GM12801 (cell line): ENCODE measurements around the gene RRP9.
A peak's percentile ranks its signal among the peaks of the same experiment; 100 is the strongest.

Experiments used
- TF ChIP-seq, protein P1 (sequence below): IDR thresholded peaks from one replicate; pipeline ENCODE4 v1.5.1; 2011; ENCODE audit warnings: control low read depth; ENCODE audit not compliant: insufficient read length; ENCODE audit errors: extremely low read depth

The RRP9 gene, protein sequence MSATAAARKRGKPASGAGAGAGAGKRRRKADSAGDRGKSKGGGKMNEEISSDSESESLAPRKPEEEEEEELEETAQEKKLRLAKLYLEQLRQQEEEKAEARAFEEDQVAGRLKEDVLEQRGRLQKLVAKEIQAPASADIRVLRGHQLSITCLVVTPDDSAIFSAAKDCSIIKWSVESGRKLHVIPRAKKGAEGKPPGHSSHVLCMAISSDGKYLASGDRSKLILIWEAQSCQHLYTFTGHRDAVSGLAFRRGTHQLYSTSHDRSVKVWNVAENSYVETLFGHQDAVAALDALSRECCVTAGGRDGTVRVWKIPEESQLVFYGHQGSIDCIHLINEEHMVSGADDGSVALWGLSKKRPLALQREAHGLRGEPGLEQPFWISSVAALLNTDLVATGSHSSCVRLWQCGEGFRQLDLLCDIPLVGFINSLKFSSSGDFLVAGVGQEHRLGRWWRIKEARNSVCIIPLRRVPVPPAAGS

DNA sequence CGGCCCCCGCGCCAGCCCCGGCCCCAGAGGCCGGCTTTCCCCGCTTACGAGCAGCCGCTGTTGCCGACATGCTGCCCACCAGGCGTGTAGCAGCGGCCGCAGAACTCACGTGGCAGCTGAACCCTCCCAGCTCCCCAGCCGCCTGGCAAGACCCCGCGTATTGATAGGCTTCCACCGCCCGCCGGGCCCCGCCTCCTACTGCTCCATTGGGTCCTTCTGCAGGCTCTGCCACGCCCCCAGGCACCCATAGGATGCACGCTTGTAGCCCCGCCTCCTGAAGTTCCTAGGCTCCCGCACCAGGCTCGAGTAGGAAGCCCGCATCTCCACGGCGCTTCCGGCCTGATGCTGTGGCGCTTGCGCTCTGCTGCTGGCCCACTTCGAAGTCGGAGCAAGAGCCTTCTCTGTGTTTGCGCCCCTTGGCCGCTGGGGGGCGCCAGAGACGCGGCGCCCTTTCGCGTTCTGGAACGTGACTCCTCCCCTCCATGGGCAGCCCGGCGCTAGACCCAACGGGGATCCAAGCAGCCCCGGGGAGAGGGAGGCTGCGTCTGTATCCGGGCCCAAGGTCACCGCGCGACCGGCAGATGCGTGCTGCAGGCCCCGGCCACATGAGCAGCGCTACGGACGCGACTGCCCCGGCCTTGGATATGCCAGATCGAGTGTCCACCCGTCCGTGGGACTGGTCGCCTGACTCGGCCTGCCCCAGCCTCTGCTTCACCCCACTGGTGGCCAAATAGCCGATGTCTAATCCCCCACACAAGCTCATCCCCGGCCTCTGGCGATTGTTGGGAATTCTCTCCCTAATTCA lies at the start of gene RRP9, which contains the start of gene PARP3:
Gene RRP9 (minus strand): TSS at position 107 of the 805 bp plus-strand sequence. CDS start 37 bp downstream, at position 70.
Gene PARP3 (plus strand): TSS at position 566 of the 805 bp plus-strand sequence. CDS start 993 bp downstream, outside the sequence.
- TF ChIP-seq, protein P1, sequence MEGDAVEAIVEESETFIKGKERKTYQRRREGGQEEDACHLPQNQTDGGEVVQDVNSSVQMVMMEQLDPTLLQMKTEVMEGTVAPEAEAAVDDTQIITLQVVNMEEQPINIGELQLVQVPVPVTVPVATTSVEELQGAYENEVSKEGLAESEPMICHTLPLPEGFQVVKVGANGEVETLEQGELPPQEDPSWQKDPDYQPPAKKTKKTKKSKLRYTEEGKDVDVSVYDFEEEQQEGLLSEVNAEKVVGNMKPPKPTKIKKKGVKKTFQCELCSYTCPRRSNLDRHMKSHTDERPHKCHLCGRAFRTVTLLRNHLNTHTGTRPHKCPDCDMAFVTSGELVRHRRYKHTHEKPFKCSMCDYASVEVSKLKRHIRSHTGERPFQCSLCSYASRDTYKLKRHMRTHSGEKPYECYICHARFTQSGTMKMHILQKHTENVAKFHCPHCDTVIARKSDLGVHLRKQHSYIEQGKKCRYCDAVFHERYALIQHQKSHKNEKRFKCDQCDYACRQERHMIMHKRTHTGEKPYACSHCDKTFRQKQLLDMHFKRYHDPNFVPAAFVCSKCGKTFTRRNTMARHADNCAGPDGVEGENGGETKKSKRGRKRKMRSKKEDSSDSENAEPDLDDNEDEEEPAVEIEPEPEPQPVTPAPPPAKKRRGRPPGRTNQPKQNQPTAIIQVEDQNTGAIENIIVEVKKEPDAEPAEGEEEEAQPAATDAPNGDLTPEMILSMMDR, result peak; percentile 62

DNA sequence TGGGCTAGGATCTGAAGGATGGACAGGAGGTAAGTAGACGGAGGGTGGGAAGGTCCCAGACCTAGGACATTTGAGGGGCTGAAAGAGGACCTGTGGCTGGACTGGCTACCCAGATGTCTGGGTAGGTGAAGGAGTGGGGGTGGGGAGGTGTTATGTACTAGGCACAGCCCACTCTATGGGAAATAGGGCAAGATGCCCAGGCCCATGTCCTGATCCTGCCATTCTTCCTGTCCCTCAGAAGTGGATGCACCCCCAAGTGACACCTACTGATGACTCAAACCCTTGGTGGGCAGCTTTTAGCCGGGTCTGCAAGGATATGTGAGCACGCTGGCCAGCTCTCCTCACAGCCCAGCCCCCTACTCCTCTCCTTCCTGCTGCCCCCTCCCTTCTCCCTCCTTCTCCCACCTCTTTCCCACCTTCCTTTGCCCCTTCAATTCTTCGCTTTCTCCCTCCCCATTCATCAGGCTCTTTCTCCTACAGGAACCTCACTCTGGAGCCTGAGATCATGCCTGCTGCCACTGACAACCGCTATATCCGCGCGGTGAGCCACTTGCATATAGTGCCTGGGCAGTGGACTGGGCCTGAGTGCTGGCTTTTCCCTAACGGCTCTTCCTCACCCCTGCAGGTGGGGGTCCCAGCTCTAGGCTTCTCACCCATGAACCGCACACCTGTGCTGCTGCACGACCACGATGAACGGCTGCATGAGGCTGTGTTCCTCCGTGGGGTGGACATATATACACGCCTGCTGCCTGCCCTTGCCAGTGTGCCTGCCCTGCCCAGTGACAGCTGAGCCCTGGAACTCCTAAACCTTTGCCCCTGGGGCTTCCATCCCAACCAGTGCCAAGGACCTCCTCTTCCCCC lies 46.8 kb upstream of the RRP9 start:
- TF ChIP-seq, protein P1, result no peak

DNA sequence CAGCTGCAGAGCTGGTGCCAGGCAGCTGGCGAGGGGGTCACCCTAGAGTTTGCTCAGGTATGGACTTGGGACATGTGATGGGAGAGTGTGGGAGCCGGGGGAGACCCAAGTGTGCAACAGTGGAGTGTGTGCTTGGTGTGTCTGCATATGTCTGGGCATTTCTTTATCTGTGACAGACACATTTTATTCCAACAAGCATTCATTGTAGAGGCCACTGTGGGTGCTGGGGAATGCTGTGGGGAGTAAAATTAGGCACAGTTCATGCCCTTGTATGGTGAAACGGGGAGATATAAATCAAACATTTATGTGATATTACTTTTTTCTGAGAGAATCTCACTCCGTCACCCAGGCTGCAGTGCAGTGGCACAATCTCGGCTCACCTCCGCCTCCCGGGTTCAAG lies 45.9 kb upstream of the RRP9 start:
- TF ChIP-seq, protein P1, result no peak

DNA sequence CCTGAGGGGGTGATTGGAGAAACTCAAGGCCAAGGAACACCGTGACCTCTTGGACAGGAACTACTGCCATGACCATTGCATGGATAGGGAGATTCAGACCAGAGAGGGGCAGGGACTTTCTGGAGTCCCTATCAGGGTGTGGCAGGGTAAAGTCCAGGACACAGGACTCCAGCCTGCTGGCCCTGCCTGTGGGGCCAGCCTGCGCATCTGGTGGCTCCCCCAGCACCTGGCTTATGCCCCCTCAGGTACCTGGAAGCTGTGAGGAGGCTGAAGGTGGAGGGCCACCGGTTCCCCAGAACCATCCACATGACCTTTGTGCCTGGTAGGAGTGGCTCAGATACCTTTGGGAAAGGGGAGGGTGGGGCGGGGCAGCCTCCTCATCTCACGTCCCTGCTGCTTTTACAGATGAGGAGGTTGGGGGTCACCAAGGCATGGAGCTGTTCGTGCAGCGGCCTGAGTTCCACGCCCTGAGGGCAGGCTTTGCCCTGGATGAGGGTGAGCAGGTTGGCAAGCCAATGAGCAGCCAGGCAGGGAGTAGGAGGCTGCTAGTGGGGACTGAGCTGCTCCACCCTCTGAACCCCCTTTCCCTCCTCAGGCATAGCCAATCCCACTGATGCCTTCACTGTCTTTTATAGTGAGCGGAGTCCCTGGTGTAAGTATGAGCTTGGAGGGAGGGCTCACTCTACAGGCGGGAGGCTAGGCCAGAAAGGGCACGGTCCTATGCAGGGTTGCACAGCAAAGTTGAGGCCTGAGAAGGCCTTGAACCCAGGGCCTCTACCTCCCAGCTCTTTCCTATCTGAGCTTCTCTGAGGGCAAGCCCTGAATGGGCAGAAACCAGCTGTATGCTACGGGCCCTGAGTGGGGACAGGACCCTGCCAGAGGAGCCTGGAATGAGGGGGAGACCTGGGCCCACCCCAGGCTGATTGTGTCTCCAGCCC lies 44.6 kb upstream of the RRP9 start:
- TF ChIP-seq, protein P1, result no peak

DNA sequence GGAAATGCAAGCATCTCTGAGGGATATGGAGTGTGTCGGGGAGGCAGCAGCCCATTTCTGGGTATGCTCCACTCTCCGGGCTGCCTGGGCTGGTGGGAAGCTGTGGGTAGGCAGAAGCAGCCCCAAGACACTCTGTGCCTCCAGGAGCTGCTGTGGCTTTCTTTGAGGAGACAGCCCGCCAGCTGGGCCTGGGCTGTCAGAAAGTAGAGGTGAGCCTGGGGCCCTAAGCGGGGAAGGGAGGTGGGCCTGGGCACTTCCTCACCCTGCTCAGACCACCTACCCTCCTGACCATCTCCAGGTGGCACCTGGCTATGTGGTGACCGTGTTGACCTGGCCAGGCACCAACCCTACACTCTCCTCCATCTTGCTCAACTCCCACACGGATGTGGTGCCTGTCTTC lies 43.4 kb upstream of the RRP9 start:
- TF ChIP-seq, protein P1, result no peak

DNA sequence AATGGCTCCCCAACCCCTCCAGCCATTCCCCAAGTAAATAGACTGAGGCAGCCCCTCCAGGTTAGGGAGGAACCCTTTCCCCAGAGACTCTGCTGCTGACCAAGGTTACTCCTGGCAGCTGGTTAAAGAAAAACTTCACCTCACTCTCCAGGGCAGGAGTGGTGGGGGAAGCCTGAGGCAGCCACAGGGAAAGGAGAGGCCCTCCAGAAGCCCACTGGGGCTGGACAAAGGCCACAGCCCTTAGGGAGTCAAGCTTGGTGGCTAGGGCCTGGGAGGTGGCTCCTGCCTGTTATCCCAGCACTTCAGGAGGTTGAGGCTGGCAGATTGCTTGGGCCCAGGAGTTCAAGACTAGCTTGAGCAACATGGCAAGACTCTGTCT lies 42.6 kb upstream of the RRP9 start:
- TF ChIP-seq, protein P1, result no peak
